Neural cell (in vitro differentiated cells): ENCODE measurements around the gene APOC1. TPM values are rescaled to one million over a fixed set of nuclear protein-coding genes. Genes with fewer than 3 reads are reported as not detected.
"Not testable (repeated sequence)": the region's sequence is repeated elsewhere in the genome, so short reads cannot be mapped to it uniquely, and the experiment has no call there.

Experiments
- H2AFZ ChIP-seq: fragments of 200-600, 300-800 bp; sonication (generic), shearing (Covaris generic); 2 replicates; pipeline ENCODE4 v1.6.0; 2014; ENCODE audit warnings: low read depth, mild to moderate bottlenecking, antibody characterized with exemption, low read length, moderate library complexity
- H3F3A ChIP-seq: fragments of 200-600 bp; shearing (Covaris generic); 2 replicates; pipeline ENCODE4 v1.6.1; 2016; ENCODE audit warnings: mild to moderate bottlenecking, moderate library complexity, mixed read lengths, antibody characterized with exemption, low read length; ENCODE audit not compliant: insufficient read depth, poor library complexity, severe bottlenecking
- H3K27ac ChIP-seq: fragments of 200-600, 300-800 bp; sonication (generic), shearing (Covaris generic); 2 replicates; pipeline ENCODE4 v1.5.1; 2014; ENCODE audit warnings: mild to moderate bottlenecking, low read length, moderate library complexity
- H3K27me3 ChIP-seq: fragments of 300-800, 200-600 bp; sonication (generic), shearing (Covaris generic); 2 replicates; pipeline ENCODE4 v1.6.0; 2014; ENCODE audit warnings: mild to moderate bottlenecking, low read depth, low read length, moderate library complexity; ENCODE audit not compliant: insufficient read depth
- H3K36me3 ChIP-seq: fragments of 300-800, 200-600 bp; sonication (generic), shearing (Covaris generic); 2 replicates; pipeline ENCODE4 v1.5.1; 2014; ENCODE audit warnings: mild to moderate bottlenecking, antibody characterized with exemption, low read length, moderate library complexity; ENCODE audit not compliant: insufficient read depth
- H3K4me2 ChIP-seq: fragments of 300-800, 200-600 bp; sonication (generic), shearing (Covaris generic); 2 replicates; pipeline ENCODE4 v1.6.0; 2014; ENCODE audit warnings: mild to moderate bottlenecking, low read length
- H3K4me3 ChIP-seq: fragments of 300-800, 200-600 bp; sonication (generic), shearing (Covaris generic); 2 replicates; pipeline ENCODE4 v1.5.1; 2014; ENCODE audit warnings: mild to moderate bottlenecking, low read length, moderate library complexity
- H3K79me2 ChIP-seq: fragments of 200-600 bp; shearing (Covaris generic); replicated peaks from 2 replicates; pipeline ENCODE4 v1.6.0; 2014; ENCODE audit warnings: mild to moderate bottlenecking, low read length, moderate library complexity; ENCODE audit not compliant: insufficient read depth
- H3K9ac ChIP-seq: fragments of 300-800, 200-600 bp; sonication (generic), shearing (Covaris generic); 2 replicates; pipeline ENCODE4 v1.6.1; 2016; ENCODE audit warnings: mild to moderate bottlenecking, low read length, mixed read lengths
- H3K9me2 ChIP-seq: fragments of 200-600 bp; shearing (Covaris generic); 2 replicates; pipeline ENCODE4 v1.6.1; 2016; ENCODE audit warnings: mild to moderate bottlenecking, low read length, mixed read lengths; ENCODE audit not compliant: insufficient read depth
- H3K9me3 ChIP-seq: fragments of 200-600, 300-800 bp; sonication (generic), shearing (Covaris generic); 2 replicates; pipeline ENCODE4 v1.6.1; 2016; ENCODE audit warnings: mild to moderate bottlenecking, mixed run types, low read length, moderate library complexity, mixed read lengths
- H4K20me1 ChIP-seq: fragments of 200-600 bp; shearing (Covaris generic); 2 replicates; pipeline ENCODE4 v1.6.1; 2016; ENCODE audit warnings: mild to moderate bottlenecking, mixed run types; ENCODE audit not compliant: insufficient read depth
- CTCF ChIP-seq: fragments of 450-650 bp; IDR thresholded peaks from 2 replicates; pipeline ENCODE4 v1.5.1; 2014; ENCODE audit warnings: antibody characterized with exemption, mild to moderate bottlenecking, moderate library complexity; ENCODE audit not compliant: poor library complexity, severe bottlenecking
- EP300 ChIP-seq: fragments of 450-650 bp; conservative IDR thresholded peaks from 2 replicates; pipeline ENCODE4 v1.6.1; 2014; ENCODE audit warnings: antibody characterized with exemption, mild to moderate bottlenecking, moderate library complexity; ENCODE audit not compliant: poor library complexity, severe bottlenecking
- EZH2 ChIP-seq: fragments of 200-600, 300-800 bp; shearing (Covaris generic), sonication (generic); IDR thresholded peaks from 2 replicates; pipeline ENCODE4 v1.6.1; 2014; ENCODE audit warnings: antibody characterized with exemption, low read length, borderline replicate concordance, mild to moderate bottlenecking; ENCODE audit not compliant: insufficient read depth, poor library complexity, severe bottlenecking
- MXI1 ChIP-seq: fragments of 450-650 bp; conservative IDR thresholded peaks from 2 replicates; pipeline ENCODE4 v1.6.1; 2014; ENCODE audit warnings: antibody characterized with exemption, mild to moderate bottlenecking; ENCODE audit not compliant: poor library complexity, severe bottlenecking
- POLR2AphosphoS5 ChIP-seq: IDR thresholded peaks from 2 replicates; pipeline ENCODE4 v1.6.1; 2012
- RAD21 ChIP-seq: fragments of 450-650 bp; conservative IDR thresholded peaks from 2 replicates; pipeline ENCODE4 v1.6.1; 2014; ENCODE audit warnings: antibody characterized with exemption, mild to moderate bottlenecking, moderate library complexity
- REST ChIP-seq: IDR thresholded peaks from 2 replicates; pipeline ENCODE4 v1.6.1; 2012; ENCODE audit warnings: borderline replicate concordance
- SMC3 ChIP-seq: fragments of 450-650 bp; conservative IDR thresholded peaks from 2 replicates; pipeline ENCODE4 v1.6.1; 2014; ENCODE audit warnings: antibody characterized with exemption, mild to moderate bottlenecking, moderate library complexity; ENCODE audit not compliant: poor library complexity
- TAF1 ChIP-seq: IDR thresholded peaks from 2 replicates; pipeline ENCODE4 v1.6.1; 2012; ENCODE audit warnings: low read depth
- polyA plus RNA-seq: library from polyadenylated mRNA; depleted of rRNA; stranded (reverse); fragments of >200 nt; gene quantifications from 2 replicates; pipeline ENCODE4 v1.2.3, GENCODE V29; 2014

APOC1 gene
- polyA plus RNA-seq, 1 donor from 2014 or later: not detected

- no peaks in the 10 kb centered on the region for H3K79me2 ChIP-seq
- no peak overlapping the region for H3K9ac ChIP-seq
- no peaks in the 10 kb centered on the region for H4K20me1 ChIP-seq
- no peaks in the 10 kb centered on the region for H3F3A ChIP-seq
- no peak overlapping the region for H2AFZ ChIP-seq
- H3K4me2 ChIP-seq: no peak overlapping the region
- no peaks in the 10 kb centered on the region for H3K36me3 ChIP-seq
- no peaks in the 10 kb centered on the region for H3K27me3 ChIP-seq
- H3K9me2 ChIP-seq: no peaks in the 10 kb centered on the region
- TF ChIP-seq MXI1 (no peak), RAD21 (no peak), CTCF (no peak), EZH2 (no peak), SMC3 (no peak), POLR2AphosphoS5 (no peak), TAF1 (no peak), EP300 (no peak), REST (no peak)
- H3K4me3 ChIP-seq: no peak overlapping the region
- no peak overlapping the region for H3K27ac ChIP-seq
- no peaks in the 10 kb centered on the region for H3K9me3 ChIP-seq
These were observed 9.9 kb downstream of the APOC1 start for GRCh38 chr19:44924243-44924725.

- H4K20me1 ChIP-seq: no peaks in the 10 kb centered on the region
- no peaks in the 10 kb centered on the region for H3K36me3 ChIP-seq
- no peak overlapping the region for H3K9ac ChIP-seq
- H3K27me3 ChIP-seq: no peaks in the 10 kb centered on the region
- no peak overlapping the region for H3K4me3 ChIP-seq
- H3K4me2 ChIP-seq: no peak overlapping the region
- no peaks in the 10 kb centered on the region for H3K9me2 ChIP-seq
- no peaks in the 10 kb centered on the region for H3F3A ChIP-seq
- TF ChIP-seq EZH2 (no peak), MXI1 (no peak), POLR2AphosphoS5 (no peak)
- no peaks in the 10 kb centered on the region for H3K9me3 ChIP-seq
- H2AFZ ChIP-seq: no peak overlapping the region
- no peaks in the 10 kb centered on the region for H3K79me2 ChIP-seq
- no peak overlapping the region for H3K27ac ChIP-seq
These were observed 10.9 kb downstream of the APOC1 start for GRCh38 chr19:44925114-44925891.

DNA sequence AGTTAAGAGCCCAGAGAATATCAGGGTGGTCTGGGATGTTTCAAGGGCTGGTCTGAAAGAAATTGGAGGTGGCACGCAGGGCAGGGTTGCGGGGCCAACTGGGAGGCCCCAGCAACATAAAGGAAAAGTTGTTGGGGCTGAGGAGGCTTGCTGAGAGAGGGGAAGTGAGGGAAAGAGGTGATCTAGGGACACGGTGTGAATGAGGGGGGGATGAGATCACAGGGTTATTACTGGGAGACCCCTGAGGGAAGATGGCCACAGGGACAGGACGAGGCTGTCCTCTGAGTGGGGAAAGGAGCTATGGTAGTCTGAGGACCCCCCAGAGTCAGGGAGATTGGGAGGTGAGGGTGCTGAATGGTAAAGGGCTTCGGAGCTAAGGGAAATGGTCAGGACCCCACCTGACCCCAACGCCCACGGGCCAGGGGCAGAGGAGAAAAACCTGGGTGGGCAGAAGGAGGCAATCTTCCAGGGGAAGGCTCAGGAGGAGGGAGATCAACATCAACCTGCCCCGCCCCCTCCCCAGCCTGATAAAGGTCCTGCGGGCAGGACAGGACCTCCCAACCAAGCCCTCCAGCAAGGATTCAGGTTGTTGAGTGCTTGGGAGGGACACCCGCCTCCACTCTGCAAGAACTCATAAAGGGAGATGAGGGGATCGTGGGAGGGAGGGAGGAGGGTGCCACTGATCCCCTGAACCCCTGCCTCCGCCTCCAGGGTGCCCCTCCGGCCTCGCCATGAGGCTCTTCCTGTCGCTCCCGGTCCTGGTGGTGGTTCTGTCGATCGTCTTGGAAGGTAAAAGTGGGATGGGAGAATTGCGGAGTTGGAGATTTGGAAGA, 12.1 kb downstream of the APOC1 start:
- not testable (repeated sequence) for H3K4me2 ChIP-seq, H3F3A ChIP-seq, H4K20me1 ChIP-seq, H3K4me3 ChIP-seq, H2AFZ ChIP-seq, H3K79me2 ChIP-seq, H3K9me2 ChIP-seq, H3K9me3 ChIP-seq, H3K27me3 ChIP-seq, H3K9ac ChIP-seq, H3K27ac ChIP-seq, H3K36me3 ChIP-seq
